ENCODE measurements around the gene DNAJC11. TPM values are rescaled to one million over a fixed set of nuclear protein-coding genes. Genes with fewer than 3 reads are reported as not detected.
A peak's percentile ranks its signal among the peaks of the same experiment; 100 is the strongest.

Gene DNAJC11
- total RNA-seq, 2 donors from 2014 or later: 64.7 to 71.1 TPM

DNA sequence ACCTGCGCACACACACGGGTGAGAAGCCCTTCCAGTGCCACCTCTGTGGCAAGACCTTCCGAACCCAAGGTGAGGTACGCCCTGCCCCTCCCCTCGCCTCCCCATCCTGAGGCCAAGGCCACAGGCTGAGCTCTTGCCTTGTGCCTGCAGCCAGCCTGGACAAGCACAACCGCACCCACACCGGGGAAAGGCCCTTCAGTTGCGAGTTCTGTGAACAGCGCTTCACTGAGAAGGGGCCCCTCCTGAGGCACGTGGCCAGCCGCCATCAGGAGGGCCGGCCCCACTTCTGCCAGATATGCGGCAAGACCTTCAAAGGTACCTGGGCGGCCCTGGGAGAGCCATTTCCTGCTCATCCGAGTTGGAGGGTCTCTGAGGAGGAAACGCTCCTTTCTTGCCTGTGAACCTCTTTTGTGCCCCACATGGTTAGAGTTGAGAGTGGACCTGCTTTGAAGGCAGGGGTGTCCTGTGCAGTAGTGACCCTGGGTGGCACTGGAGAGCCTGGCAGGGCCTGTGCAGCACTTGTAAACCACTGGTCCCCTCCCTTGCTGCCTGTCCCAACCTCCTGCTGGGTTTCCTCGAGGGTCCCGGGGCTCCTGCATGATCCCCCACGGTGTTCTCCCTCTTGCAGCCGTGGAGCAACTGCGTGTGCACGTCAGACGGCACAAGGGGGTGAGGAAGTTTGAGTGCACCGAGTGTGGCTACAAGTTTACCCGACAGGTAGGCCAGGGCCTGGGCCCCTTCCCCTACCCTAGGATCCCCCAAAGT is 113.3 kb downstream of the DNAJC11 start:
- no peaks in the 10 kb centered on the region for H3K27me3 Mint-ChIP-seq (ENCODE audit: insufficient read depth)
- H3K27ac ChIP-seq (ENCODE audit: low read depth, low read length): no peak overlapping the region
- peaks cover 18% of the 10 kb centered on the region for H3K36me3 Mint-ChIP-seq (ENCODE audit: low read depth)
- H3K27me3 ChIP-seq (ENCODE audit: control insufficient read depth, insufficient read depth, low read length, poor library complexity, severe bottlenecking): no peaks in the 10 kb centered on the region
- H3K4me1 ChIP-seq (ENCODE audit: control insufficient read depth, insufficient read depth, low read length): no peaks in the 10 kb centered on the region
- H3K4me3 Mint-ChIP-seq: no peak overlapping the region
- no peaks in the 10 kb centered on the region for H3K9me3 ChIP-seq (ENCODE audit: control insufficient read depth, low read length)
- H3K36me3 ChIP-seq (ENCODE audit: control insufficient read depth, insufficient read depth, low read length): peaks cover 37% of the 10 kb centered on the region
- DNase-seq: no peak
- H3K9me3 Mint-ChIP-seq: no peaks in the 10 kb centered on the region
- TF ChIP-seq, protein P1, sequence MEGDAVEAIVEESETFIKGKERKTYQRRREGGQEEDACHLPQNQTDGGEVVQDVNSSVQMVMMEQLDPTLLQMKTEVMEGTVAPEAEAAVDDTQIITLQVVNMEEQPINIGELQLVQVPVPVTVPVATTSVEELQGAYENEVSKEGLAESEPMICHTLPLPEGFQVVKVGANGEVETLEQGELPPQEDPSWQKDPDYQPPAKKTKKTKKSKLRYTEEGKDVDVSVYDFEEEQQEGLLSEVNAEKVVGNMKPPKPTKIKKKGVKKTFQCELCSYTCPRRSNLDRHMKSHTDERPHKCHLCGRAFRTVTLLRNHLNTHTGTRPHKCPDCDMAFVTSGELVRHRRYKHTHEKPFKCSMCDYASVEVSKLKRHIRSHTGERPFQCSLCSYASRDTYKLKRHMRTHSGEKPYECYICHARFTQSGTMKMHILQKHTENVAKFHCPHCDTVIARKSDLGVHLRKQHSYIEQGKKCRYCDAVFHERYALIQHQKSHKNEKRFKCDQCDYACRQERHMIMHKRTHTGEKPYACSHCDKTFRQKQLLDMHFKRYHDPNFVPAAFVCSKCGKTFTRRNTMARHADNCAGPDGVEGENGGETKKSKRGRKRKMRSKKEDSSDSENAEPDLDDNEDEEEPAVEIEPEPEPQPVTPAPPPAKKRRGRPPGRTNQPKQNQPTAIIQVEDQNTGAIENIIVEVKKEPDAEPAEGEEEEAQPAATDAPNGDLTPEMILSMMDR (conservative IDR thresholded peaks at IDR 0.05): no peak
- H3K4me3 ChIP-seq (ENCODE audit: low read length): no peak overlapping the region
- peaks cover 5% of the 10 kb centered on the region for H3K4me1 Mint-ChIP-seq
- no peak overlapping the region for H3K9ac ChIP-seq (ENCODE audit: extremely low read depth, low read length, poor library complexity, severe bottlenecking)
- 92 to 96% methylated on average over 19 to 25 of the region's 25 CpGs for WGBS, 2 experiments (ENCODE audit: insufficient coverage in 1 of 2, insufficient read length in 1 of 2)
- H3K27ac Mint-ChIP-seq: peak overlapping the region; percentile 30

DNA sequence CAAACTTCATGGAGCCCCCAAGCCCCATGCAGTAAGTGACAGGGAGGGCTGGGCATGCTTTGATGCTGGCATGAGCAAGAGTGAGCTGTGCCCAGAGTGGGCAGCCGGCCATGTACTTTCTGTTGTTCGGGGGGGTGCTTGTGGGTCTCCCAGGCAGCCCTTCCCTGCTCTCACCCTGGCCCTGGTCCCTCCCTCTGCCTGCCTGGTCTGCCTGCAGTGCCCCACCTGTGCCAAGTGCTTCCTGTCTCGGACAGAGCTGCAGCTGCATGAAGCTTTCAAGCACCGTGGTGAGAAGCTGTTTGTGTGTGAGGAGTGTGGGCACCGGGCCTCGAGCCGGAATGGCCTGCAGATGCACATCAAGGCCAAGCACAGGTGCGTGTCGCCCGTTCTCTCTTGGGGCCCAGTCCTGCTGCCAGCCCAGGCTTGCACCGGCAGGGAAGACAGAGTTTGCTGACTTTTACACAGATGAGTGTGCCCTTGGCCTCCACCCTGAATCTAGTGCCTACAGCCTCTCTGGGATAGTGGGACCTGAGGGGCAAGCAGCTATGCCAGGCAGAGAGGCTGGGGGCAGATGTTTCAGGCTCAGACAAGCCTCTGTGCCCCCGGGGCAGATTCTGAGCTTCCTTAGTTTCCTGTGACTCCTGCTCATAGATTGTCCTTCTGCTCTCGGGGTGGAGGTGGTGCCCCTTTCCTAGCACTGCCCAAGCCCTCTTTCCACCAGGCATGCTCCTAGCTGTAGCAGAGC is 114.2 kb downstream of the DNAJC11 start:
- Mint-ChIP-seq H3K9me3 (no peaks in the 10 kb centered on the region), H3K27me3 (ENCODE audit: insufficient read depth) (no peaks in the 10 kb centered on the region), H3K36me3 (ENCODE audit: low read depth) (peaks cover 20% of the 10 kb centered on the region), H3K4me1 (peaks cover 6% of the 10 kb centered on the region), H3K27ac (no peak overlapping the region), H3K4me3 (no peak overlapping the region)
- TF ChIP-seq, protein P1 (conservative IDR thresholded peaks at IDR 0.05): no peak
- no peak overlapping the region for H3K4me3 ChIP-seq (ENCODE audit: low read length)
- H3K27ac ChIP-seq (ENCODE audit: low read depth, low read length): no peak overlapping the region
- no peak overlapping the region for H3K9ac ChIP-seq (ENCODE audit: extremely low read depth, low read length, poor library complexity, severe bottlenecking)
- no peaks in the 10 kb centered on the region for H3K4me1 ChIP-seq (ENCODE audit: control insufficient read depth, insufficient read depth, low read length)
- H3K9me3 ChIP-seq (ENCODE audit: control insufficient read depth, low read length): no peaks in the 10 kb centered on the region
- 94 to 96% methylated on average over 10 to 13 of the region's 13 CpGs for WGBS, 2 experiments (ENCODE audit: insufficient coverage in 1 of 2, insufficient read length in 1 of 2)
- H3K36me3 ChIP-seq (ENCODE audit: control insufficient read depth, insufficient read depth, low read length): peaks cover 29% of the 10 kb centered on the region
- H3K27me3 ChIP-seq (ENCODE audit: control insufficient read depth, insufficient read depth, low read length, poor library complexity, severe bottlenecking): no peaks in the 10 kb centered on the region
- DNase-seq: no peak

DNA sequence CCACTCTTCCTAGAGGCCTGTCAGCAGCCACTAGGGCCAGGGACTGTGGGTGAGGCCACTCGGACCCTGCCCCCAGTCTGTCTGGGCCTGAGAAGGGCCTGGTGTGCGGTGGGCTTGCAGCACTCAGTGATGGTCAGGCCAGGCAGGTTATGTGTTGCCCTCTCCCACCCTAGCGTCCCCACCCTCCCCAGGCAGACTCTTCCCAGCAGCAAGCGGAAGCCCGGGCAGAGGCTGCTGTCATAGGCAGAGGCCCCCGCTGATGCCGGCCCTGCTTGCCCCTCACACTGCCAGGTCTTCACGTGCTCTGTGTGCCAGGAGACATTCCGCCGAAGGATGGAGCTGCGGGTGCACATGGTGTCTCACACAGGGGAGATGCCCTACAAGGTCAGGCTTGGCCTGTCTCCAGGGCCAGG is 115.2 kb downstream of the DNAJC11 start:
- WGBS, 2 experiments (ENCODE audit: insufficient coverage in 1 of 2, insufficient read length in 1 of 2): 91 to 95% methylated on average over 9 to 11 of the region's 11 CpGs
- no peaks in the 10 kb centered on the region for H3K9me3 Mint-ChIP-seq
- H3K4me3 Mint-ChIP-seq: no peak overlapping the region
- H3K9me3 ChIP-seq (ENCODE audit: control insufficient read depth, low read length): no peaks in the 10 kb centered on the region
- peaks cover 12% of the 10 kb centered on the region for H3K4me1 Mint-ChIP-seq
- H3K4me3 ChIP-seq (ENCODE audit: low read length): no peak overlapping the region
- no peak overlapping the region for H3K9ac ChIP-seq (ENCODE audit: extremely low read depth, low read length, poor library complexity, severe bottlenecking)
- peaks cover 23% of the 10 kb centered on the region for H3K36me3 ChIP-seq (ENCODE audit: control insufficient read depth, insufficient read depth, low read length)
- peaks cover 25% of the 10 kb centered on the region for H3K36me3 Mint-ChIP-seq (ENCODE audit: low read depth)
- no peaks in the 10 kb centered on the region for H3K27me3 Mint-ChIP-seq (ENCODE audit: insufficient read depth)
- H3K27ac ChIP-seq (ENCODE audit: low read depth, low read length): no peak overlapping the region
- TF ChIP-seq, protein P1 (conservative IDR thresholded peaks at IDR 0.05): no peak
- H3K4me1 ChIP-seq (ENCODE audit: control insufficient read depth, insufficient read depth, low read length): no peaks in the 10 kb centered on the region
- H3K27me3 ChIP-seq (ENCODE audit: control insufficient read depth, insufficient read depth, low read length, poor library complexity, severe bottlenecking): no peaks in the 10 kb centered on the region
- DNase-seq: no peak
- H3K27ac Mint-ChIP-seq: no peak overlapping the region

Measured in endodermal cell (in vitro differentiated cells).